Stimulated activated naive B cell treated with anti-CD40 and anti-IgM and Interleukin-4, amounts not matched to agents 10 μg/mL and 1 μg/mL and 100 μg/mL, for 72 hours (primary cell): Measurements from ENCODE around the gene SEMA3B.
"Not testable (repeated sequence)": the region's sequence is repeated elsewhere in the genome, so short reads cannot be mapped to it uniquely, and the experiment has no call there.

Experiments used
- ATAC-seq, 2 donors: fragments of 150-1000 bp; cut with Tn5 transposase; replicated peaks; 2 replicates each; pipeline ENCODE4 v1.10.0; 2021; ENCODE audit warnings: moderate library complexity in 1 of 2
- DNase-seq: peaks from one replicate; pipeline ENCODE4 v3.0.0; 2021
- H3K27ac Mint-ChIP-seq: one replicate; pipeline ENCODE4 v1.8.0; 2022; ENCODE audit warnings: mild to moderate bottlenecking, mixed read lengths
- H3K27me3 Mint-ChIP-seq, 2 donors: one replicate each; pipeline ENCODE4 v1.8.0; 2022; ENCODE audit warnings: mixed read lengths in 2 of 2
- H3K36me3 Mint-ChIP-seq, 2 donors: one replicate each; pipeline ENCODE4 v1.8.0; 2022; ENCODE audit warnings: mixed read lengths in 2 of 2, mild to moderate bottlenecking in 1 of 2
- H3K4me1 Mint-ChIP-seq, 2 donors: one replicate each; pipeline ENCODE4 v1.8.0; 2022; ENCODE audit warnings: mixed read lengths in 2 of 2, mild to moderate bottlenecking in 1 of 2
- H3K4me3 Mint-ChIP-seq, 2 donors: one replicate each; pipeline ENCODE4 v1.8.0; 2022; ENCODE audit warnings: mild to moderate bottlenecking in 2 of 2, mixed read lengths in 2 of 2, moderate library complexity in 1 of 2
- H3K9me3 Mint-ChIP-seq, 2 donors: one replicate each; pipeline ENCODE4 v1.8.0; 2022; ENCODE audit warnings: mixed read lengths in 2 of 2, mild to moderate bottlenecking in 1 of 2

SEMA3B gene

DNA sequence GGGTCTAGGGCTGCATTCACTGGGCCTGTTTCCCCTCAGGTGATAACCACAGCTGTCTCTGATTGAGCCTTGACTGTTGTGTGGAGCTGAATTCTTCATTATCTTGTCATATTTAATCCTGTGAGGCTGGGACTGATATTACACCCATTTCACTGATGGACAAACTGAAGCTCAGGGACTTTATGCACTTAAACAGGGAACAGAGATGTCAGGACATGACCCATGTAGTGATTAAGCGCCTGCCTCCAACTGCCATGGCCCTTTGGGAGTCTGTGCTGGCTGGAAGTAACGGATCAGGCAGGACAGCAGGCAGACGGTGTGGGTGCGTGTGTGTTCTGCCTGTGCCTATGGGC is 25.4 kb upstream of the SEMA3B start:
- no peaks in the 10 kb centered on the region for H3K27me3 Mint-ChIP-seq
- H3K27ac Mint-ChIP-seq, result peak overlapping the region; percentile 97
- H3K9me3 Mint-ChIP-seq, result no peaks in the 10 kb centered on the region
- H3K4me1 Mint-ChIP-seq, result peaks cover 64 to 98% of the 10 kb centered on the region in 2 donors
- peaks cover 21 to 38% of the 10 kb centered on the region in 2 donors for H3K36me3 Mint-ChIP-seq
- ATAC-seq (no peak), DNase-seq (no peak)
- peak overlapping the region; percentile 32 to 85 for H3K4me3 Mint-ChIP-seq

DNA sequence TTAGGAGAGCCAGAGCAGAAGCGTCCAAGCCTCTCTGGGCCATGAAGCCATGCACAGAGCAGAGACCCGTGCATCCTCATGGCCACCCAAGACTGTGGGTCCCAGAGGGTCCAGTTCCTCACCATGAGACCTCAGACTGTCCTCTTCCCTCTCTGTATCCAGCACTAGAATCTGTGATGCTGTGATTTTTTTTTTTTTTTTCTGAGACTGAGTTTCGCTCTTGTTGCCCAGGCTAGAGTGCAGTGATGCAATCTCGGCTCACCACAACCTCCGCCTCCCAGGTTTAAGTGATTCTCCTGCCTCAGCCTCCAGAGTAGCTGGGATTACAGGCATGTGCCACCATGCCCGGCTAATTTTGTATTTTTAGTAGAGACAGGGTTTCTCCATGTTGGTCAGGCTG is 24.1 kb upstream of the SEMA3B start:
- not testable (repeated sequence) for DNase-seq, ATAC-seq, H3K9me3 Mint-ChIP-seq, H3K27me3 Mint-ChIP-seq
- peak overlapping the region; percentile 96 for H3K27ac Mint-ChIP-seq
- H3K4me3 Mint-ChIP-seq, result peak overlapping the region; percentile 86 to 87
- H3K4me1 Mint-ChIP-seq, result peaks cover 53 to 98% of the 10 kb centered on the region in 2 donors
- peaks cover 15 to 34% of the 10 kb centered on the region in 2 donors for H3K36me3 Mint-ChIP-seq

DNA sequence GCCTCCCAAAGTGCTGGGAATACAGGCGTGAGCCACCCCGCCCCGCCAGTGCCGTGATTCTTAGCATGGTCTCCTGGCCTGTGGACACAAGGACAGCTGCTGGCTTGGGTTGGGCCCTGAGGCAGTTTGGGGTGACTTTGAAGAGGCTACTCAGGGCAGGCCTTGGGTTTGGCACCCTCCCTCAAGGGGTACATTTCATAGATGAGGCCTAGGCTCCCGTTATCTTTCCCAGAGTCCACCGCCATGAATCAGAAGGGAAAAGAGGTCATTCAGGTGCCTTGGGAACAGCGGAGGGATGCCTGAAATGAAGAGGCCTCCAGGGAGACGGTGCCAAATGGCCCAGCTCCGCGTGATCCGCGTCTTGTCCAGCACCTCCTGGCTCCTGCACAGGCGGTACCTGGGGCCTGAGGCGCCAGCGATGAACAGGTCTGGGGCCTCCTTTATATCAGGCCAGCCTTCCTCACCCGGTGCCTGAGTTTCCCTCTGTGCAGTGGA is 23.6 kb upstream of the SEMA3B start:
- H3K4me3 Mint-ChIP-seq, result peak overlapping the region; percentile 86 to 87
- DNase-seq, result no peak
- peaks cover 14 to 32% of the 10 kb centered on the region in 2 donors for H3K36me3 Mint-ChIP-seq
- no peak for ATAC-seq
- peaks cover 53 to 98% of the 10 kb centered on the region in 2 donors for H3K4me1 Mint-ChIP-seq
- peak overlapping the region; percentile 96 for H3K27ac Mint-ChIP-seq
- no peaks in the 10 kb centered on the region for H3K27me3 Mint-ChIP-seq
- H3K9me3 Mint-ChIP-seq, result no peaks in the 10 kb centered on the region

DNA sequence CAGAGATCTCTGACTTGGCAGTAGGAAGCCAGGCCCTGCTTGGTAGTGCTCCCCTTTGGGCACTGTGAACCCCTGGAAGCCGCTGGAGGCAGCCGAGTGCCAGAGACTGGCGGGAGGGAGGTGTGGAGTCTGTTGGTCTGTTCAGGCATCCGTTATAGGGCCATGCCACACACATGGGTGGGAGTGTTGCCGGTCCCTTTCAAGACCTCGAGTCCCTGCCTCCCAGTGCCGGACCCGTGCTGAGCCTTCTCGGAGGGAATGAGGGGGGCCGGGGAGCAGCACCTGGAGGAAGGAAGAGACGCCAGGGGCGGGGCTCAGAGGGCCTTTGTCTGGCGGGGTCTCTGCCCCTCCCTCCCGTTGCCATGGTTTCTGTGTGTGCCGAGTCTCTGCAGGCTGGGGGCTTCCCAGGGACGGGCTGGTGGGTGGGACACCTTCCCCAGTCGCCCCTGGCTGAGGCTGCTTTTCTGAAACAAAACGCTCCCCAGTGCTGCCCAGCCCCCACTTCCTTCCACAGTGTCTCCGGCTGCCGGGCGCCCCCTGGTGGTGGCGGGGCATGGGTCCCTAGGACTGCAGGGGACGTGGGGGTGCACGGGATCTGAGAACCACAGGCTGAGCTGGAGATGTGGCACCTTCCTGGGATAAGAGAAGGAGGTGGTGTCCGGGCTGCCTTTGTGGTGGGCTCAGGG is 23.0 kb upstream of the SEMA3B start:
- no peaks in the 10 kb centered on the region for H3K9me3 Mint-ChIP-seq
- DNase-seq, result peak; percentile 78
- no peaks in the 10 kb centered on the region for H3K27me3 Mint-ChIP-seq
- peaks cover 55 to 98% of the 10 kb centered on the region in 2 donors for H3K4me1 Mint-ChIP-seq
- peak overlapping the region; percentile 86 to 87 for H3K4me3 Mint-ChIP-seq
- peak; percentile 85 to 88 for ATAC-seq
- peak overlapping the region; percentile 96 for H3K27ac Mint-ChIP-seq
- H3K36me3 Mint-ChIP-seq, result peaks cover 15 to 35% of the 10 kb centered on the region in 2 donors

DNA sequence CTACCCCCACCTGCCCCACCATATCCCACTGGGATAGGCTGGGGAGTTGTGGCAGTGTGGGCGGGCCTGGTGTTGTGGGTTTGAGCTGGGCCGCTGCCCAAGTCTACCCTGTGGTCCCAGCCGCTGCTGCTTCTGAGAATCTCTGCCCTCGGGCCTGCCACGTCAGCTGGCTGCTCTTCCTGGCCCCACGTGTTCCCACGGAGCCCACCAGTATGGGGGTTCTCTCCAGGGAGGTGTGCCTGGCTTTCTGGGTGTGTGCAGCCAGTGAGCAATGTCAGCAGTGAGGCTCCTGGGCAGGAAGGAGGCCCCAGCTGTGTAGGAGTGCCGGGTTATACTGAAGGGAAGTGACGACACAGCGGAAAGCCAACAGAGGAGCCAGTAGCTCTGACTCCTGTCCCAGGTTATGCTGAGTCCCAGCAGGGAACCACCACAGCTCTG is 22.4 kb upstream of the SEMA3B start:
- Mint-ChIP-seq H3K27me3 (no peaks in the 10 kb centered on the region), H3K27ac (peak overlapping the region; percentile 96), H3K4me1 (peaks cover 55 to 98% of the 10 kb centered on the region in 2 donors), H3K9me3 (no peaks in the 10 kb centered on the region), H3K36me3 (peaks cover 16 to 35% of the 10 kb centered on the region in 2 donors), H3K4me3 (peak overlapping the region; percentile 86 to 87)
- ATAC-seq (peak; percentile 74 to 78), DNase-seq (peak; percentile 70)

DNA sequence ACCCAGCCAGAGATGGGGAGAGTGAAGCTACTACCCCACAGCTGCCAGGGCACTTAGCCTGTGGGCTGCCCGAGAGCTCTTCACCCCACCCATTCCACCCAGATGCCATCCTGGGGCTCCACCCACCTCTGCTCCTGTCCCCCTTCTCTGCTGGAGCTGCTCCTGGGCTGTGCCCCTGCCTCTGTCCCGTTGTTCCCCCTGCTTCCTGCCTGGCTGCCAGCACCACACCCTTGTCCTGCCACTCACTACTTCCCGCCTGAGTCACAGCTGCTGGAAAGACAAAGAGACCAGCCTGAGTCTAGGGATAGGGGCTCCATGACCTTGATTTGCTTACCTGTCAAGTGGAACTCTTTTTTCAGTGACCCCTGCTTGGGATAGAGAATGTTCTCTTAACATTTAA is 20.6 kb upstream of the SEMA3B start:
- Mint-ChIP-seq H3K4me1 (peaks cover 43 to 83% of the 10 kb centered on the region in 2 donors), H3K27ac (peak overlapping the region; percentile 94), H3K4me3 (peak overlapping the region; percentile 27 to 55), H3K9me3 (no peaks in the 10 kb centered on the region), H3K27me3 (no peaks in the 10 kb centered on the region), H3K36me3 (peaks cover 18 to 34% of the 10 kb centered on the region in 2 donors)
- DNase-seq, result no peak
- ATAC-seq, result no peak

DNA sequence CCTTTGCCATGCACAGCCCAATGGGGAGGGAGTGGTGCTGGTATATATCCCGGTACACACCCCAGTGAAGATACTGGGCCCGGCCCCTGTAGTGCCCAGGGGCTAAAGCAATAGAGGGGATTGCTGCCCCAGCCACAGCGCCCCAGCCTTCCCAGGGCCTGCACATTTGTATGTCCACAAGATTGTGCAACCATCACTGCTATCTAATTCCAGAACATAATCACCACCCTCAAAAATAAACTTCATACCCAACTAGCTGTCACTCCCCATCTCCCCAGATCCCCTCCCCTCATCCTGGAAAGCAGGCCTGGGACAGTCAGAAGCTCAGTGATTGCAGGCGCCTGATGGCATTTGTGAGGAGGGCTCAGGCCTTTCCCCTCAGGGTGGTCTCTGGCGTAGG is 19.5 kb upstream of the SEMA3B start:
- no peaks in the 10 kb centered on the region for H3K27me3 Mint-ChIP-seq
- DNase-seq (no peak), ATAC-seq (no peak)
- H3K4me1 Mint-ChIP-seq, result peaks cover 40 to 83% of the 10 kb centered on the region in 2 donors
- no peak overlapping the region for H3K4me3 Mint-ChIP-seq
- no peaks in the 10 kb centered on the region for H3K9me3 Mint-ChIP-seq
- H3K27ac Mint-ChIP-seq, result no peak overlapping the region
- H3K36me3 Mint-ChIP-seq, result peaks cover 21 to 35% of the 10 kb centered on the region in 2 donors

DNA sequence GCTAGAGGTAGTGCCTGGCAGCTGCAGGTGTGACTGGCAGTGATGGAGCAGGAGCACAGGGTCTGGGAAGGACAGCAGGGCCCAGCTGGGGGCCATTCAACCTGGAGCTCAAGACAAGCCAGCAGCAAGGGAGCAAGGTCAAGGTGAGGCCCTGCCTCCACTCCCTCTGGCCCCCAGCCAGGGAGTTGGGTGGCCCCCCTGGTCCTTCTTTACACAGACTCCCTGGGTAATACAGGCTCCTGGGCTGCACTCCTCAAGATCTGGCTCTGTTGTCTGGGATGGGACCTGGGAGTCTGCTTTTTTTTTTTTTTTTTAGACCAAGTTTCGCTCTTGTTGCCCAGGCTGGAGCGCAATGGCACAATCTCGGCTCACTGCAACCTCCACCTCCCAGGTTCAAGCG is 18.4 kb upstream of the SEMA3B start:
- Mint-ChIP-seq H3K36me3 (peaks cover 26 to 39% of the 10 kb centered on the region in 2 donors), H3K27me3 (no peaks in the 10 kb centered on the region), H3K4me1 (peaks cover 37 to 77% of the 10 kb centered on the region in 2 donors), H3K9me3 (no peaks in the 10 kb centered on the region), H3K4me3 (no peak overlapping the region), H3K27ac (peak overlapping the region; percentile 33)
- ATAC-seq (no peak), DNase-seq (no peak)

DNA sequence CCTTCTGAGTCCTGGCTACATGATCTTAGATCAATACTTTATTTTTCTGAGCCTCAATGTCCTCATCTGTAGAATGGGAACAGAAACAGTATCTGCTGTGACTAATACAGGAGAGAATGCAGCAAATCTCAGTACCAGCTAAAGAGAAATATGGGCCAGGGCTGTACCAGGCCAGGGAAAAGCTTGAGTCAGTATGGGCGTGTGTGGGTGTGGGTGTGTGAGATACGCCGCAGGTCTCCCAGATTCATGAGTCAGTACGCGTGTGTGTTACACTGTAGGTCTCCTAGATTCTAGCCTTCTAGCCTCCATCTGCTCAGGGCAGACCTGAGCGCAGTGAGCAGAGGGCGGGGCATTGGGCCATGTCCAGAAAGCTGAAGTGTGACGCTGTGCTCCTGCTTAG is 17.7 kb upstream of the SEMA3B start:
- H3K4me3 Mint-ChIP-seq, result no peak overlapping the region
- H3K36me3 Mint-ChIP-seq, result peaks cover 25 to 38% of the 10 kb centered on the region in 2 donors
- H3K9me3 Mint-ChIP-seq, result no peaks in the 10 kb centered on the region
- DNase-seq (no peak), ATAC-seq (no peak)
- peak overlapping the region; percentile 33 for H3K27ac Mint-ChIP-seq
- peaks cover 32 to 70% of the 10 kb centered on the region in 2 donors for H3K4me1 Mint-ChIP-seq
- H3K27me3 Mint-ChIP-seq, result no peaks in the 10 kb centered on the region

DNA sequence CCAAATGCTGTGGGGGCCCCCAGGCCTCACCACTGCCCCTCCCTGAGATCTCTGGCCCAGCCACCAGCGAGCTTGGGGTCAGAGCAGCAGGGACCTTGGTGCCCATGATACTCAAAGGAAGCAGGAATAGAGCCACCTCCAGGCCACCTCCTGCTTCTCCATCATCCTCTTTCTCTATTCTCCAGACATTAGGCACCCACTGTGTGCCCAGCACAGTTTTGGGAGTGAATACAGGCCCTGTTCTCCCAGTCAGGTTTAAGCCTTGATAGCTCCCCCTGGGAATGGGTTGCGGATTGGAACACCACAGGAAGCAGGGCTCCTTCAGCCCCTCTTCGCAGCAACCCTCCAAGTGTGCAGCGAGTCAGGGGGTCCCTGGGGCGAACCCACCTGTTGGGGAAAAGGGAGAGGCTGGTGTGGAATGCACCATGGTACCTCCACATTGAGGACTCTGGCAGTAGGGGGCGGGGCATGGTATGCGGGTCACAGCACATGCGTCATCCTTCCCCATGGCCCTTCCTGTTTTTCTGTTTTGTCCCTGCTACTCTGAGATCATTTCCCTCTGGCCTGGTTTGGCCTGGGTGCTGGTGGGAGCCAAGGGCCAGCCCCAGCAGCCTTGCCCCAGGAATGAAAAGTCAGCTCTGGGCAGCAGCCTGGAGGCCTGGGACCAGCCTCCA is 14.2 kb upstream of the SEMA3B start:
- Mint-ChIP-seq H3K27ac (peak overlapping the region; percentile 81), H3K4me3 (no peak overlapping the region), H3K4me1 (peaks cover 23 to 50% of the 10 kb centered on the region in 2 donors), H3K27me3 (no peaks in the 10 kb centered on the region), H3K36me3 (peaks cover 43 to 57% of the 10 kb centered on the region in 2 donors), H3K9me3 (no peaks in the 10 kb centered on the region)
- DNase-seq (no peak), ATAC-seq (no peak)

DNA sequence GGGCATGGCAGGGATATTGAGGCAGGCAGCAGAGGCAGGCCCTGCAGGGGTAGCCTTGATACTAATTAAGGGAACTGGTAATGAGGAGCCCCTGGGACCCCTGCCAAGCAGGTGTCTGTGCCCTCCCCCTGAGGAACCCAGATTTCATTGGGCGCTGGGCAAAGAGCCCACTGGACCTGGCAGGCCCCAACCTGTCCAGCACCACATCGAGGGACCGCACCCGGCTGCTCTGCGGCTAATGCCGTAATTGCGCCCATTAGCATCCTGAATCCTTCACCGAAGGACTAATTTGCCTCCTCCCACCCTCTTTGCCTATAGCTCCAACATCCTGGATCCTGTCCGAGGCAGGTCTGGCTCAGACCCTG is 13.7 kb upstream of the SEMA3B start:
- ATAC-seq, result no peak
- Mint-ChIP-seq H3K9me3 (no peaks in the 10 kb centered on the region), H3K36me3 (peaks cover 41 to 56% of the 10 kb centered on the region in 2 donors), H3K27ac (peak overlapping the region; percentile 81), H3K4me3 (no peak overlapping the region), H3K27me3 (no peaks in the 10 kb centered on the region), H3K4me1 (peaks cover 22 to 49% of the 10 kb centered on the region in 2 donors)
- no peak for DNase-seq

DNA sequence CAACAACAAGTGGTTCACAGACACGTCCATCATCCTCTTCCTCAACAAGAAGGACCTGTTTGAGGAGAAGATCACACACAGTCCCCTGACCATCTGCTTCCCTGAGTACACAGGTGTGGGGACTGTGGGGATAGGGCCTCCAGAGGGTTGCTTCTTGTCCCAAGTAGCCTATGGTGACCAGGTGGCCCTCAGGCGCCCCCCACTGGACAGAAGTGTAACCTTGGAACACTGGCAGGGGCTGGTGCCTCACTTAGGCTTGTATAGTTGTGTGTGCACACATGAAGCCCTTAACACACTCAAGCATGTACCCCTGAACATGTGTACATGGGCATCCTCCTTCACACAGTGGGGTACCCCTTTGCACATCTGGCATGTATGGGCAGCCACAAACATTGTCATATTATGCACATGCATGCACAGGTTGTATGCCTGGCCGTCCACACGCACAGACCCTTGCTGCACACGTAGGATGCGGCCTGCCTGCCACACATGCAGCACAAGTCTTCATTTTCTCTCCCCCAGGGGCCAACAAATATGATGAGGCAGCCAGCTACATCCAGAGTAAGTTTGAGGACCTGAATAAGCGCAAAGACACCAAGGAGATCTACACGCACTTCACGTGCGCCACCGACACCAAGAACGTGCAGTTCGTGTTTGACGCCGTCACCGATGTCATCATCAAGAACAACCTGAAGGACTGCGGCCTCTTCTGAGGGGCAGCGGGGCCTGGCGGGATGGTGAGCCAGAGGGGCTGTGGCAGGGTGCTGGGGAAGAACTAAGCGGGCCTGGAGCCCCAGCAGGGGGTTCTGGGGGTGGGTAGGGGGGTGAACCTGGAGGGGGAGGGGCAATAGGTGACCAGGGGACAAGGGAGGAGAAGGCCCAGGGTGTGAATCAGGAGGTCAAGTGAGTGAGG is 11.7 kb upstream of the SEMA3B start:
- ATAC-seq, result no peak
- peaks cover 17 to 47% of the 10 kb centered on the region in 2 donors for H3K4me1 Mint-ChIP-seq
- H3K27me3 Mint-ChIP-seq, result no peaks in the 10 kb centered on the region
- no peaks in the 10 kb centered on the region for H3K9me3 Mint-ChIP-seq
- H3K4me3 Mint-ChIP-seq, result no peak overlapping the region
- peak overlapping the region; percentile 37 for H3K27ac Mint-ChIP-seq
- DNase-seq, result no peak
- peaks cover 34 to 47% of the 10 kb centered on the region in 2 donors for H3K36me3 Mint-ChIP-seq

DNA sequence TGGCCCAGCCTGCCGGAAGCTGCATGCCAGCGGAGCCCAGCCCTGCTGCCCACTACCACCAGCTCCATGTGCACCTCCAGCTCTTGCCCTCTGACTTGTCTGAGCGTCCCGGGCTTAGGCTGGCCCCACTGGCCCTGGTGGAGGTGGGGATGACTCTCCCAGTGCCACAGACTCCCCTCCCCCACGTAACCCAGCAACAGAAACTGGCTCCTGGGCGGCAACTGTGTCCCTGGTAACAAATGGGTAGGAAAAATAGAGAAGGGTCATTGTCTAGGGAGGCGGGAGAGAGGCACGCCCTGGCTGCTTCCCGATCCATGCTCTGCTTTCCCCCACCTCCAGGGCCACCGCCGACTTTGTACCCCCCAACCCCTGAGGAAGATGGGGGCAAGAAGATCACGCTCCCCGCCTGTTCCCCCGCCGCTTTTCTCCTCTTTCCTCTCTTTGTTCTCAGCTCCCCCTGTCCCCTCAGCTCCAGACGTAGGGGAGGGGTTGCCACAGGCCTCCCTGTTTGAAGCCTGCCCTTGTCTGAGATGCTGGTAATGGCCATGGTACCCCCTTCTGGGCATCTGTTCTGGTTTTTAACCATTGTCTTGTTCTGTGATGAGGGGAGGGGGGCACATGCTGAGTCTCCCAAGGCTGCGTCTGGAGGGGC is 10.8 kb upstream of the SEMA3B start:
- no peak for DNase-seq
- Mint-ChIP-seq H3K4me1 (peaks cover 17 to 47% of the 10 kb centered on the region in 2 donors), H3K27me3 (no peaks in the 10 kb centered on the region), H3K9me3 (no peaks in the 10 kb centered on the region), H3K4me3 (no peak overlapping the region), H3K27ac (peak overlapping the region; percentile 51), H3K36me3 (peaks cover 34 to 47% of the 10 kb centered on the region in 2 donors)
- ATAC-seq, result no peak
